GM21619 (cell line): ENCODE measurements around the gene RAB14.
A peak's percentile ranks its signal among the peaks of the same experiment; 100 is the strongest.
"Not testable (repeated sequence)": the region's sequence is repeated elsewhere in the genome, so short reads cannot be mapped to it uniquely, and the experiment has no call there.

ENCODE experiments used
- ATAC-seq: cut with Tn5 transposase; IDR thresholded peaks from one replicate; pipeline ENCODE4 v1.9.1; 2021; ENCODE audit not compliant: unreplicated experiment

Gene RAB14

GRCh38 chr9:121168052-121168451, 33.6 kb downstream of the RAB14 start:
- ATAC-seq = no peak

GRCh38 chr9:121160025-121160424, 41.6 kb downstream of the RAB14 start:
- ATAC-seq = no peak

GRCh38 chr9:121157939-121158338, 43.7 kb downstream of the RAB14 start:
- ATAC-seq = no peak

GRCh38 chr9:121156263-121156731, 45.4 kb downstream of the RAB14 start:
- ATAC-seq = peak; percentile 81

GRCh38 chr9:121154782-121155181, 46.9 kb downstream of the RAB14 start:
- ATAC-seq = no peak

GRCh38 chr9:121153642-121154041, 48.0 kb downstream of the RAB14 start:
- no peak for ATAC-seq

- no peak for ATAC-seq
Measured at GRCh38 chr9:121150188-121150587, 51.5 kb downstream of the RAB14 start.

- ATAC-seq = no peak
Measured at GRCh38 chr9:121144482-121144881, 57.2 kb downstream of the RAB14 start.

GRCh38 chr9:121143771-121144170, 57.9 kb downstream of the RAB14 start:
- no peak for ATAC-seq

- ATAC-seq = no peak
Measured at GRCh38 chr9:121141706-121142105, 60.0 kb downstream of the RAB14 start.

GRCh38 chr9:121141306-121141705, 60.4 kb downstream of the RAB14 start:
- no peak for ATAC-seq

- ATAC-seq = no peak
Measured at GRCh38 chr9:121140162-121140561, 61.5 kb downstream of the RAB14 start.

- ATAC-seq = no peak
Measured at GRCh38 chr9:121138973-121139372, 62.7 kb downstream of the RAB14 start.

GRCh38 chr9:121138561-121138960, 63.1 kb downstream of the RAB14 start:
- ATAC-seq = no peak

- no peak for ATAC-seq
Measured at GRCh38 chr9:121135642-121136041, 66.0 kb downstream of the RAB14 start.

- no peak for ATAC-seq
Measured at GRCh38 chr9:121133104-121133816, 68.4 kb downstream of the RAB14 start.

GRCh38 chr9:121129384-121129783, 72.3 kb downstream of the RAB14 start:
- not testable (repeated sequence) for ATAC-seq
